Calu3 (cell line): Measurements from ENCODE around the gene KCTD18. TPM values are rescaled to one million over a fixed set of nuclear protein-coding genes. Genes with fewer than 3 reads are reported as not detected.

Source experiments
- BruUV-seq: library from RNA; stranded (reverse); fragments of 400-500 nt; replicated peaks from 2 replicates; lab custom pipeline; 2021; lab: Mats Ljungman, UMichigan
- CTCF ChIA-PET: fragments of 300-600 bp; sonication (Branson Sonifier 250); formaldehyde crosslinking; loops from one replicate; lab custom pipeline; 2022; ENCODE audit warnings: antibody characterized with exemption; lab: Charles Lee
- DNase-seq: peaks from one replicate; pipeline ENCODE4 v3.0.0; 2022
- H3K27ac Mint-ChIP-seq: one replicate; pipeline ENCODE4 v1.8.0; 2022; ENCODE audit warnings: mixed read lengths; ENCODE audit not compliant: unreplicated experiment
- H3K27me3 Mint-ChIP-seq: one replicate; pipeline ENCODE4 v1.8.0; 2022; ENCODE audit warnings: mixed read lengths; ENCODE audit not compliant: unreplicated experiment
- H3K36me3 Mint-ChIP-seq: one replicate; pipeline ENCODE4 v1.8.0; 2022; ENCODE audit warnings: mild to moderate bottlenecking, moderate library complexity, mixed read lengths; ENCODE audit not compliant: insufficient read depth, unreplicated experiment
- H3K4me1 Mint-ChIP-seq: one replicate; pipeline ENCODE4 v1.8.0; 2022; ENCODE audit warnings: mild to moderate bottlenecking, low read depth, mixed read lengths; ENCODE audit not compliant: unreplicated experiment
- H3K4me3 Mint-ChIP-seq: one replicate; pipeline ENCODE4 v1.8.0; 2022; ENCODE audit warnings: mild to moderate bottlenecking, low read depth, moderate library complexity, mixed read lengths; ENCODE audit not compliant: unreplicated experiment
- H3K9me3 Mint-ChIP-seq: one replicate; pipeline ENCODE4 v1.8.0; 2022; ENCODE audit warnings: low read depth, mixed read lengths; ENCODE audit not compliant: unreplicated experiment
- CTCF ChIP-seq: fragments of 200-600 bp; IDR thresholded peaks from one replicate; pipeline ENCODE4 v1.8.0; 2022; ENCODE audit warnings: antibody characterized with exemption; ENCODE audit not compliant: unreplicated experiment
- intact Hi-C: fragments of 100-400 bp; cut with micrococcal nuclease; formaldehyde crosslinking; loops from one replicate; pipeline ENCODE4 v1.10.0; 2022; ENCODE audit not compliant: unreplicated experiment
- total RNA-seq: library from RNA; stranded (reverse); gene quantifications from 2 replicates; pipeline ENCODE4 v1.2.3, GENCODE V29; 2022

KCTD18 gene
- total RNA-seq, 1 experiment from 2014 or later = 11.8 TPM

DNA sequence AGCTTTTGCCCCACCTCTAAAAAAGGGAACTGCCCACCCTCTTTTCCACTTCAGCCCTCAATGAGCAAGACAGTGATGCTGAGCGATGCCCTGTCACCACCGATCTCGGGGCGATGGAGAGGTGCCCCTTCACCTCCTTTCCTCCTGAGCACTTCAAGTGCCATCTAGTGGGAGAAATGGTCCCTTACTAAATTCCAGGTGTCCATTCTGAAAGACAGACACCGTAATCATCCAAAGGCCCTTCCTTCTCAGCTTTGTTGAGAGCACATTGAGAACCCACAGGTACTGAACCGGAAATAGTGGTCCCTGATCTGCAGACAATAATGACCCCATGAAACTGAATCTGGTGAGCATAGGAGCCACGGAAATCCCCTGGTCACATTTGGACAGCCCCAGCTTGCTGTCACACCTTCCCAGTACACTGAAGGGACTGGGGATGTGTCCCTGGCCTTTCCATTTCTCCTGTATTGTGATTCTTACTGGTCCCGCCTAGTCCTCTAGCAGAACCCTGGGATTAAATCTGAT lies 38.5 kb downstream of the KCTD18 start:
- intact Hi-C loops = loop anchor here (1.0 kb wide), 1 partner anchor 491 kb away; no protein-coding TSS in a partner anchor
- CTCF ChIA-PET = no interaction called here
- H3K27ac Mint-ChIP-seq = peak overlapping the region; percentile 2
- peak; percentile 18 for DNase-seq
- H3K9me3 Mint-ChIP-seq = no peaks in the 10 kb centered on the region
- H3K4me1 Mint-ChIP-seq = no peaks in the 10 kb centered on the region
- no peaks in the 10 kb centered on the region for H3K27me3 Mint-ChIP-seq
- TF ChIP-seq CTCF = peak; percentile 65
- H3K36me3 Mint-ChIP-seq = peaks cover 80% of the 10 kb centered on the region
- H3K4me3 Mint-ChIP-seq = no peak overlapping the region
- BruUV-seq = no TSS peak

GRCh38 chr2:200470230-200470629 lies 39.6 kb downstream of the KCTD18 start:
- no peak for DNase-seq
- Mint-ChIP-seq H3K36me3 (peaks cover 76% of the 10 kb centered on the region), H3K27ac (no peak overlapping the region), H3K27me3 (no peaks in the 10 kb centered on the region), H3K4me3 (no peak overlapping the region), H3K9me3 (no peaks in the 10 kb centered on the region), H3K4me1 (no peaks in the 10 kb centered on the region)
- intact Hi-C loops = no loop called here
- BruUV-seq = no TSS peak
- CTCF ChIA-PET = no interaction called here
- TF ChIP-seq CTCF = no peak

- TF ChIP-seq CTCF = no peak
- intact Hi-C loops = no loop called here
- Mint-ChIP-seq H3K27me3 (no peaks in the 10 kb centered on the region), H3K4me3 (no peak overlapping the region), H3K27ac (no peak overlapping the region), H3K4me1 (no peaks in the 10 kb centered on the region), H3K9me3 (no peaks in the 10 kb centered on the region), H3K36me3 (peaks cover 76% of the 10 kb centered on the region)
- CTCF ChIA-PET = no interaction called here
- BruUV-seq = no TSS peak
- DNase-seq = no peak
Measured at GRCh38 chr2:200469708-200470211, 40.1 kb downstream of the KCTD18 start.

GRCh38 chr2:200467806-200468681 lies 41.8 kb downstream of the KCTD18 start:
- H3K4me1 Mint-ChIP-seq = no peaks in the 10 kb centered on the region
- BruUV-seq = no TSS peak
- H3K27me3 Mint-ChIP-seq = no peaks in the 10 kb centered on the region
- H3K36me3 Mint-ChIP-seq = peaks cover 67% of the 10 kb centered on the region
- TF ChIP-seq CTCF = no peak
- intact Hi-C loops = no loop called here
- no peak overlapping the region for H3K27ac Mint-ChIP-seq
- H3K4me3 Mint-ChIP-seq = no peak overlapping the region
- no peak for DNase-seq
- H3K9me3 Mint-ChIP-seq = no peaks in the 10 kb centered on the region
- CTCF ChIA-PET = no interaction called here
